HG03064 (cell line): Measurements from ENCODE around the gene ROGDI.

Source experiments
- ATAC-seq: cut with Tn5 transposase; IDR thresholded peaks from one replicate; pipeline ENCODE4 v1.9.1; 2021; ENCODE audit warnings: low read depth; ENCODE audit not compliant: unreplicated experiment

Gene ROGDI

DNA sequence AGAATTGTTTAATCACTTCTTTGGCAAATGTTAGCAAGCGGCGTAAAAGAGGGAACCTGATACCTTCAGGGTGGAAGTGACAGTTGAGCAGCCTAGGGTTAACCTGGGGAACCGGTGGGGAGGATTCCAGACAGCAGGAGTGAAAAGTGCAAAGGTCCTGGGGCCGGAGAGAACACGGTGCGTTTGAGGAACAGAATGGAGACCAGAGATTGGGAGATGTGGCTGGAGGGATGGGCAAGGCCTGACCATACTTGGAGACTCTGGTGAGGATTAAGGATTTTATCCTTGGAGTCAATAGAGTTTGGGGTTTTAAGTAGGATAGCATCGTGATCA is 33.2 kb downstream of the ROGDI start:
- no peak for ATAC-seq

DNA sequence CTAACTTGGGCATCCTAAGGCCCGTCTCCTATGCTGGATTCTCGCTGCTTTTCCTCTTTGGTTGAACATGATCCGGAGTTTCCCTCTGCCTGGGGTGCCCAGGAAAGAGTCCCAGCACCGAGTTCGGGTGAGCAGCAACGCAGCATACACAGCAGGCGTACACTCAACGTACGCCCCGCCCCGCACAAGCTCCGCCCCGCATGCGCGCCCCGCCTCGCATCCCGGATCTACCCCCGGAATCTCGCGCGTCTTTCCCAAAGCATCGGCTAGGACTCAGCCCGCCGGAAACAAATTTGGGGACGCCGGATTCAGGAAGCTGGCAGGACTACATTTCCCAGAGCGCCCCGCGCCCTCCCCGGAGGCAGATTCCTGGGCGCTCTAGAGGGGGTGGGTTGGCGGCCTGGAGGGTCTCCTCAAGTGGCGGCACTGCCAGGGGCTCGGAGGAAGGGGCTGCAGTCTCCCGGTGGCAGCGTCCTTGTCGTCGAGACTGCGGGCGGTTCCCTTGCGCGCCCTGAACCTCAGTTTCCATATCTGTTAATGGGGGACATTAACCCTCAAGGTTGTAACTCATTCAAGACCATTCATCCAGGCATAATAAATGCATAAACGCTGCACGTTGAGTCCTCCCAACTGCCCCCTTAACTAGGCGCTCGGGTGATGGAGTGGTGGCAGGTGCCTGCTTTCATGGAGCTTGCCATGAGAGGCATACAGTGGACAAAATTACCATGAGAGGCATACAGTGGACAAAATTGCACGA is 33.7 kb downstream of the ROGDI start:
- ATAC-seq, result peak; percentile 51

GRCh38 chr16:4767872-4768548 is 34.4 kb downstream of the ROGDI start:
- ATAC-seq, result no peak

DNA sequence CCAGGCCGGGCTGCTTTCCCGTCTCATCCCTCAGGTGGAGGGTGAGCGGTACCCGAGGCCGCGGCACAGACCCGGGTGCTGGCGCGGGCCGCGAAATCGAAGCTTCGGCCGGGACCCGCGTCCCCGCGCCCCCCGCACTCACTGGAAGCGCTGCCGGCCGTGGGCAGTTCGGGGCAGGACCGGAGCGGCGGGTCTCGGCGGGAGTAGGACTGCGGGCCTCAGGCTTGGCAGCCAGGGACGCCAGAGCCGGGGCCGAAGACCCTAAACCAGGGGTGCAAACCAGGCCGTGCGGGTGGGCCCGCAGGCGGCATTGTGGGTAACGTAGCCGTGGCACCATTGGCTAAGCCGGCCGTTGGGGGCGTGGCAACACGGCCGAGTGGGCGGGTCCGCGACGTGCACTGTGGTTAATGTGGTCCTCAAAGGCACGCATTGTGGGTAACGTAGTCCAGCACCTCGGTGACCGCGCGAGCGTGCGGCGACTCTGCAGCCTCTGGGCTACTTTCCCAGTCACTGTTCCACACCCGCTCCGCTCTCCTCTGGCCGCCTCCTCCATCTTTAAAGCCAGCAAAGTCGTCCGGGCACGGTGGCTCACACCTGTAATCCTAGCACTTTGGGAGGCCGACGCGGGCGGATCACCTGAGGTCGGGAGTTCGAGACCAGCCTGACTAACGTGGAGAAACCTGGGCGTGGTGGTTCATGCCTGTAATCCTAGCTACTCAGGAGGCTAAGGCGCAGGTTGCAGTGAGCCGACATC is 35.4 kb downstream of the ROGDI start, which contains the start of gene ZNF500:
TSS of gene ZNF500 (minus strand) at position 288 of the 754 bp plus-strand sequence. CDS start 1,184 bp downstream, outside the sequence.
- peak; percentile 83 for ATAC-seq

DNA sequence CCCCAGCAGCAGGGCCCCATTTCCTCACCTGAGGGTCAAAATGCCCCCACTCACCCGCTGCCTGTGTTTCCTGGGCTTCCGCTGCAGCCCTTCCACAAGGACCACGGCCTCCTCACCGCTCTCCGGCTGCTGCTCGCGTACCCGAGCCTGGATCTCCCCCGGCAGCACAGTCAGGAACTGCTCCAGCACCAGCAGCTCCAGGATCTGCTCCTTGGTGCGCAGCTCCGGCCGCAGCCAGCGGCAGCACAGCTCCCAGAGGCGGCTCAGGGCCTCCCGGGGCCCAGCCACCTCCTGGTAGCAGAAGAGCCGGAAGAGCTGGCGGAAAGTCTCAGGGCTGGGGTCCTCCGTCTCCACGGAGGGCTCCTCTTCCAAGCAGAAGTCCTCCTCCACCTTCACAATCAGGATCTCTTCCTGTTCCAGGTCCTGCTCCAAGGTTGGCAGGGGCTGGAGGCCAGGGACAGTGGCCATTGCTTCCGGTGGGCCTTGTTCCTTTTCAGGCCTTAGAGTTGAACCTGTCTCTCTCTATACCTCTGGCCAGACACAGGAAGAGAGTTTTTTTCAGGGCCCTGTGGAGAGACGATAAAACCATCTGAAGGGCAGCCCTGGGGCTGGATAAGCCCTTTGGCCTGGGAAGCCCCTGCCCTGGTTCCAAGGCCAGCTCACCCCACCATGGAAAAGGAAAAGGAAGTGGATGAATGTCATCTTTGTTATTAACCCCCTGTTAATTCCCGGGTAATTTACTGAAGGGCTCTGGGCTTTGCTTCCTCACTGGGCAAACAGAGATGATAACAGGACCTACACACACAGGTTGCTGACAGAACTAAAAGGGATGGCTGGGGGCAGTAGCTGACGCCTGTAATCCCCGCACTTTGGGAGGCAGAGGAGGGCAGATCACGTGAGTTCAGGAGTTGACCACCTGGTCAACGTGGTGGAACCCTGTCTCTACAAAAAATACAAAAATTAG is 36.6 kb downstream of the ROGDI start:
- no peak for ATAC-seq

GRCh38 chr16:4763791-4764190 is 38.6 kb downstream of the ROGDI start:
- ATAC-seq, result no peak

GRCh38 chr16:4762205-4762604 is 40.2 kb downstream of the ROGDI start:
- no peak for ATAC-seq

- ATAC-seq, result no peak
Observed at GRCh38 chr16:4760221-4760910, 42.1 kb downstream of the ROGDI start.

- ATAC-seq, result no peak
Observed at GRCh38 chr16:4755687-4756086, 46.7 kb downstream of the ROGDI start.

- no peak for ATAC-seq
Observed at GRCh38 chr16:4754865-4755264, 47.6 kb downstream of the ROGDI start.

- ATAC-seq, result no peak
Observed at GRCh38 chr16:4753227-4753626, 49.2 kb downstream of the ROGDI start.

GRCh38 chr16:4752351-4753100 is 49.9 kb downstream of the ROGDI start:
- no peak for ATAC-seq

GRCh38 chr16:4750896-4751295 is 51.5 kb downstream of the ROGDI start:
- no peak for ATAC-seq

- ATAC-seq, result no peak
Observed at GRCh38 chr16:4749700-4750257, 52.7 kb downstream of the ROGDI start.

DNA sequence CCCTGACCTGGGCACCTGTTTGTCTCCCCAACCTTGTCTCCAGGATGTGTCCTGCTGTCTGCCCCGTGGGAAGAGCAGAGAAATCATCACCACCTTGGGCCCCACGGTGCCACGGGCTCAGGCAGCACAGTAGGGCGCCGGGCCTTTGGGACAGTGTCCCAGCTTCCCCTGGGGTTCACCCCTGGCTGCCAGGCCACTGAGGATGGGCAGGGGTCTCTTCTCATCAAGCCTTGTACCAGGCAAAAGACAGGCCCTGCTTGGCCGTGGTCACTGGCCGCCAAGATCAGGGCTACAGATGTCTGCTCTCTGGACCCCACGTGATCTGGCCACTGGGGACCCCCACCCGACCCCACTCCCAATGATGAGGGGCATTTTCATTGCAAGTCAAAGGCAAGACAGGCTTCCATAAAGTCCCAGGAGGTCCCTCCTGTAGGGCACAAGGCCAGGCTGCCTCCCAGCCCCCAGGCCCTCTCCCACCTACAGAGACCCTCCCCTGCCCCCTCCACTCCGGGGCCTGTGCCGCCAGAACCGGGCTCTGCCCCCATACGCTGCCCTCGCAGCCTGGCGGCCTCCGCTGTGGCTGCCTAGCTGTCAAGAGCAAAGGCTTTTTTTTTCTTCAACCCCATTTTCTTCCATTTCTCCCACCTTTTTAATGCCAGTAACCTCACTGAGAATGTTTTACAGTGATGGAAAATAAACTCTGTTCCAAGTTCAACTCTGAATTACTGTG is 53.6 kb downstream of the ROGDI start:
- ATAC-seq, result no peak

GRCh38 chr16:4747906-4748681 is 54.3 kb downstream of the ROGDI start:
- ATAC-seq, result no peak

DNA sequence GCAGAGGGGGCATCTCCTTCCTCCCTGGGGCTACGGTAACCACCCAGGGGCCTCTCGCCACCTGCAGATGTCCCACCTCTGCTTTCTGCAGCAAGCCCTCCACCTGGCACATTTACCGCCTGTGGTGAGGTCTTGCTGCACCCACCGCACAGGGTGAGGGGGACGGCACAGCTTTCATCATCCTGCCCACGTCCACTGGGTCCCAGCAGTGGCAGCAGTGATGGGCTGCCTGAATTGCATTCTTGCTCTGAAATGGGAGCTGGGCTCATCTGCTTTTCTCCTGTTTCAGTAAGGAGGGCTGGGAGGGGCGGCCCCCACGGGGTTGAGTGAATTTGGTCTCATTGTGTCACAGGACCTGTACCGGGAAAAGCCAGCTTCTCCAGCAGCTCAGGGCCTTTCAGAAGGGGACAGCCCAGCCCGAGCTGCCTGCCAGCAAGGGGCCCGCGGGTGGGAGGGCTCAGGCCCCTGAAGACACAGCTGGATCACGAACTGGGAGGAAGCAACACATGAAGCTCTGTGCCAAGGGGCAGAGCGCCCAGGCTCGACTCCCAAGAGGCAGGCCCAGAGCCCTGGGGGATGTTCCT is 55.4 kb downstream of the ROGDI start:
- ATAC-seq, result no peak
